ENCODE measurements around the gene DUOXA1.

DUOXA1 gene

GRCh38 chr15:45156744-45157455 is 27.2 kb upstream of the DUOXA1 start:
- H3K4me3 ChIP-seq, result no peak overlapping the region
- H3K9me3 ChIP-seq (ENCODE audit: low read depth, low read length), result no peaks in the 10 kb centered on the region
- no peak overlapping the region for H3K9ac ChIP-seq (ENCODE audit: insufficient read length)
- H3K36me3 ChIP-seq (ENCODE audit: insufficient read depth, low read length), result no peaks in the 10 kb centered on the region
- H3K27ac ChIP-seq, result no peak overlapping the region
- no peak for TF ChIP-seq POLR2AphosphoS5 (IDR thresholded peaks at IDR 0.05; ENCODE audit: borderline replicate concordance, low read depth, low read length)
- TF ChIP-seq EZH2 (IDR thresholded peaks at IDR 0.05), result no peak
- no peak for TF ChIP-seq FOXP2 (optimal IDR thresholded peaks at IDR 0.05; ENCODE audit: control extremely low read depth, extremely low read length, insufficient read depth)
- DNase-seq (ENCODE audit: low read depth, low spot score), result no peak

GRCh38 chr15:45155739-45156138 is 26.1 kb upstream of the DUOXA1 start:
- H3K36me3 ChIP-seq (ENCODE audit: insufficient read depth, low read length), result no peaks in the 10 kb centered on the region
- H3K9ac ChIP-seq (ENCODE audit: insufficient read length), result no peak overlapping the region
- DNase-seq (ENCODE audit: low read depth, low spot score), result no peak
- H3K27ac ChIP-seq, result no peak overlapping the region
- H3K9me3 ChIP-seq (ENCODE audit: low read depth, low read length), result no peaks in the 10 kb centered on the region
- TF ChIP-seq FOXP2 (optimal IDR thresholded peaks at IDR 0.05; ENCODE audit: control extremely low read depth, extremely low read length, insufficient read depth) (no peak), EZH2 (IDR thresholded peaks at IDR 0.05) (no peak), POLR2AphosphoS5 (IDR thresholded peaks at IDR 0.05; ENCODE audit: borderline replicate concordance, low read depth, low read length) (no peak)
- H3K4me3 ChIP-seq, result no peak overlapping the region

- no peak for DNase-seq (ENCODE audit: low read depth, low spot score)
- H3K4me3 ChIP-seq, result no peak overlapping the region
- H3K36me3 ChIP-seq (ENCODE audit: insufficient read depth, low read length), result no peaks in the 10 kb centered on the region
- TF ChIP-seq POLR2AphosphoS5 (IDR thresholded peaks at IDR 0.05; ENCODE audit: borderline replicate concordance, low read depth, low read length), result no peak
- no peak for TF ChIP-seq FOXP2 (optimal IDR thresholded peaks at IDR 0.05; ENCODE audit: control extremely low read depth, extremely low read length, insufficient read depth)
- no peak for TF ChIP-seq EZH2 (IDR thresholded peaks at IDR 0.05)
- no peak overlapping the region for H3K27ac ChIP-seq
- no peaks in the 10 kb centered on the region for H3K9me3 ChIP-seq (ENCODE audit: low read depth, low read length)
- no peak overlapping the region for H3K9ac ChIP-seq (ENCODE audit: insufficient read length)
Measured at GRCh38 chr15:45151998-45152828, 22.5 kb upstream of the DUOXA1 start.

- no peak overlapping the region for H3K9ac ChIP-seq (ENCODE audit: insufficient read length)
- H3K27ac ChIP-seq, result no peak overlapping the region
- DNase-seq (ENCODE audit: low read depth, low spot score), result no peak
- no peak for TF ChIP-seq POLR2AphosphoS5 (IDR thresholded peaks at IDR 0.05; ENCODE audit: borderline replicate concordance, low read depth, low read length)
- TF ChIP-seq EZH2 (IDR thresholded peaks at IDR 0.05), result no peak
- no peak for TF ChIP-seq FOXP2 (optimal IDR thresholded peaks at IDR 0.05; ENCODE audit: control extremely low read depth, extremely low read length, insufficient read depth)
- H3K36me3 ChIP-seq (ENCODE audit: insufficient read depth, low read length), result no peaks in the 10 kb centered on the region
- no peak overlapping the region for H3K4me3 ChIP-seq
- no peaks in the 10 kb centered on the region for H3K9me3 ChIP-seq (ENCODE audit: low read depth, low read length)
Measured at GRCh38 chr15:45150997-45151396, 21.3 kb upstream of the DUOXA1 start.

GRCh38 chr15:45150481-45150880 is 20.8 kb upstream of the DUOXA1 start:
- DNase-seq (ENCODE audit: low read depth, low spot score), result no peak
- H3K9ac ChIP-seq (ENCODE audit: insufficient read length), result no peak overlapping the region
- no peak overlapping the region for H3K4me3 ChIP-seq
- no peak overlapping the region for H3K27ac ChIP-seq
- no peaks in the 10 kb centered on the region for H3K36me3 ChIP-seq (ENCODE audit: insufficient read depth, low read length)
- H3K9me3 ChIP-seq (ENCODE audit: low read depth, low read length), result no peaks in the 10 kb centered on the region
- TF ChIP-seq EZH2 (IDR thresholded peaks at IDR 0.05), result no peak
- no peak for TF ChIP-seq FOXP2 (optimal IDR thresholded peaks at IDR 0.05; ENCODE audit: control extremely low read depth, extremely low read length, insufficient read depth)
- TF ChIP-seq POLR2AphosphoS5 (IDR thresholded peaks at IDR 0.05; ENCODE audit: borderline replicate concordance, low read depth, low read length), result no peak

- no peaks in the 10 kb centered on the region for H3K36me3 ChIP-seq (ENCODE audit: insufficient read depth, low read length)
- DNase-seq (ENCODE audit: low read depth, low spot score), result no peak
- H3K9ac ChIP-seq (ENCODE audit: insufficient read length), result no peak overlapping the region
- no peaks in the 10 kb centered on the region for H3K9me3 ChIP-seq (ENCODE audit: low read depth, low read length)
- H3K27ac ChIP-seq, result no peak overlapping the region
- TF ChIP-seq POLR2AphosphoS5 (IDR thresholded peaks at IDR 0.05; ENCODE audit: borderline replicate concordance, low read depth, low read length) (no peak), EZH2 (IDR thresholded peaks at IDR 0.05) (no peak), FOXP2 (optimal IDR thresholded peaks at IDR 0.05; ENCODE audit: control extremely low read depth, extremely low read length, insufficient read depth) (no peak)
- no peak overlapping the region for H3K4me3 ChIP-seq
Measured at GRCh38 chr15:45149060-45149459, 19.4 kb upstream of the DUOXA1 start.

GRCh38 chr15:45148076-45149059 is 18.7 kb upstream of the DUOXA1 start:
- H3K36me3 ChIP-seq (ENCODE audit: insufficient read depth, low read length), result no peaks in the 10 kb centered on the region
- no peak overlapping the region for H3K9ac ChIP-seq (ENCODE audit: insufficient read length)
- TF ChIP-seq EZH2 (IDR thresholded peaks at IDR 0.05) (no peak), FOXP2 (optimal IDR thresholded peaks at IDR 0.05; ENCODE audit: control extremely low read depth, extremely low read length, insufficient read depth) (no peak), POLR2AphosphoS5 (IDR thresholded peaks at IDR 0.05; ENCODE audit: borderline replicate concordance, low read depth, low read length) (no peak)

More at GRCh38 chr15:45148076-45149059, 18.7 kb upstream of the DUOXA1 start:
- no peak overlapping the region for H3K4me3 ChIP-seq
- H3K27ac ChIP-seq, result no peak overlapping the region
- no peaks in the 10 kb centered on the region for H3K9me3 ChIP-seq (ENCODE audit: low read depth, low read length)
- no peak for DNase-seq (ENCODE audit: low read depth, low spot score)
